GM18868 (cell line): ENCODE measurements around the gene ZNF385B.

ENCODE experiments used
- ATAC-seq: cut with Tn5 transposase; IDR thresholded peaks from one replicate; pipeline ENCODE4 v1.9.1; 2021; ENCODE audit warnings: mild to moderate bottlenecking, moderate library complexity; ENCODE audit not compliant: unreplicated experiment

Gene ZNF385B

DNA sequence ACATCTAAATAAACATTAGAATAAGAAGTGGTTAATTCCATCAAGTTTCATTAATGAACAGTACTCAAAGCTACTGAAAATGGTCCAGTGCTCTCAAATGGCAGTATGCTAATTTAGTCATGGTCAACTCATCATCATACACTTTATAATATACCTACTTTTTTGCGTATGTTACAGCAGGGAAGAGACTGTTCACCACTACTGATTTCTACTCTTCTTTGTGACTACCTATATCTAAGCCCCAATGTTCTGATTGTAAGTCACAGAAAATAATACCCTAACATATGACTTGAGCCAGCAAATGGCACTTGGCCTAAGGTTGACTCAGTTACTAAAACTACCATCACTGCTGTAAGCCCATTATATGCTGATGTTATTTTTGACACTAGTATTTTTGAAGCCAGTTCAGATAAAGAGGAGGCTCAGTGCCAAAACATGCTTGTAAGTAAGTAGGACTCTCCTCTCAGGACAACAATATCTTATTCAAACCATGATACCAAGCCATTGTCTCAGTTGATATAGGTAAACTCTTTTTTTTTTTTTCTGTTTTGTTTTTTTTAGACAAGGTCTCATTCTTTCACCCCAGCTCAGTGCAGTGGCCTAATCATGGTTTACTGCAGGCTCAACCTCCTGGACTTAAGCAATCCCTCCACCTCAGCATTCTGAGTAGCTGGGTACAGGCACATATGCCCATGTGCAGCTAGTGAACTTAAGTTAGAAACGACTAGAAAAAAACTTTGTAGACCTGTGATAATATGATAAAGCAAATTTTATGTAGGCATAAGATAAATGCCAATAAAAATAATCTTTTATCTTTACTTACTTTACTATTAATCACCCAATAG is 266.9 kb downstream of the ZNF385B start:
- ATAC-seq, result no peak

DNA sequence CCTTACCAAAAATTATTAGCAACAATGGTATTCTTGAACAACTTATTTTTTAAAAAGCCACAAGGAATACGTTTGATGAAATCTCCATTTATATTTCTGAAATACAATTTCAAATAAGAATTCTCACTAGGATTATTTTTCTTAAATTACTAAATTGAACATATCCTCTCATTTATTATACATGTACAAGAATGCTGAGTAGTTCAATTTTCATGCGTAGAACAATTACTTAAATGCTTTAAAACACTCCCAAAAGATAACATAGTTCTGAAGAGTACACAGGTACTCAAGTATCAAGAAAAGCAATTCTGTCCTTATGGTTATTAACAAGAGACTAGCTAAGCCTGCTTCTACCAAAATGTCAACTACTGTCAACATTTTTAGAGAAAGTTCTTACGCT is 268.1 kb downstream of the ZNF385B start:
- ATAC-seq, result no peak

DNA sequence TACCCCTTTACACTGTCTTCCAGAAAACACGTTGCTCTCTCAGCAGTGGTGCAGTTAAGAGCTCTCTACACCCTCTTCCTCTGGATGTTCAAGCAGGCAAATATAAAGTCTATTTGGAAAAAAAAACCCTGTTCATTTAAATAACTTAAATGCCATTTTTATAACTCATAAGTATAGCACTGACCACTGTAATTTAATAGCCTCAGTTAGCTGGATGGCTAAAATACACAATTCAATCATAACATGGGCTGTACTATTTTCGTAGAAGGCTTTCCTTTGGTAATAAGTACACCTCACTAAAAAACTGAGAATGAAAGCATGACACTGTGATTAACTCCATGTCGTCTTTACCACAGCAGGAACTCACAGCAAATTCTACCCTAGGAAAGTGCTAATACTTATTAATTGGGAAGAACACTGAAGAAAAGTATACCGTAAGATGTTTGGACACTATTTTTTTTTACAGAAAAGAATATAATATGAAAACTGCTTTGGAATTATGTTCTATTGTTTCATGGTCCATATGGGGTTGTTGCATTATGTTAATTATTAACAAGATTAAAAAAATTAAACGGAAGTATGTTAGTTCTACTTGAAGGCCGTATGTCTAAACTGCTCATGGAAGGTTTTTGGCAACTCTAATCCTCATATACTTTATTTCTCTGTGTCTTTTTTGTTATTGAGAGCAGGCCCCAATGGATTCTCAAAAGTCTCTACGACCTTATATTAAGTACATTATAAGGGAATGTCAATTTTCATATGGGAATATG is 269.1 kb downstream of the ZNF385B start:
- no peak for ATAC-seq

DNA sequence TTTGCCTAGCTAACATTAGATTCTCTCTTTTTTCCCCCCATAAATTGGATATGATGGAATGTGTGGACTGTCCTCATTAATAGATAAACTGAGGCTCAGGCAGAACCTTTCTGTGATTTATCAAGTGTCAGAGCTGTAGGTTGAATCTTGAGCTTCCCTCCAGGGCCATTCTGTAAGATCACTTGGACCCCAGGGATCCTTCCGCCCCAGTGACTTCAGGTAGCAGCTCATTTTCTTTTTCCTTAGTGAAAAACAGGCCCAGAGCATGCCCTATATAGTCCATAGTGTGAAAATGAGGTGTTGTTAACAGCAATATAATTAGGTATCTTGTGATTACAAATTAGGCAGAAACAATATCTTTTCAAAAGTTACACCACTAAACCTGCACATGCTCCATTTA is 269.7 kb downstream of the ZNF385B start:
- no peak for ATAC-seq

DNA sequence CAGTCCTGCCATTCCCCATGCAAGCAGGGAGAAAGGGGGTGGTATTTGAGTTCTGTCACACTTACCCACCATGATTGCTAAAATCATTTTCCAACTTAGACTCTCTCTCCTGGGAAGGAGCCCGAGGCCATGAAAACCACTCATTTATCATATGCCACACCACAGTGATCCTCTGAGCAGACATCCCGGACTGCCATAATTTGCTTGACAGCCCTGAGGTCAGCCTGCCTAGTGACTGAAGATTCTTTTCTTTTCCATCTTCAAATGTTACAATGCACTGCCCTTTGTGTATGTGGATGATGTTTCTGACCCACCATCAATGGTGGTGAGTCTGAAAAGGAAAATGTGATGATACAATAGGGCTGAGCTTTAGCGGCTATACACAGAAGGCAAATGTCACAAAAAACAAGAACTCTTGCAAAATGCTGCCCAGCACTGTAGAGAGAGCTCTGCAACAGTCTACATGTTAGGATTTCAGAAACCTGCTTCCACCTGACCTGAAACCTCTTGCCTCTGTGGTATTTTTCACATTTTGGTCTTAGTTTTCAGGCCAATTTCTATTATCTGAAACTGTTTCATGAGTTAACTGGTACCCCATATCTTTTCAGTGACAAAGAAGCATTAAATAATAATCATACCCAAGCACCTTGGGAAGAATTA is 272.8 kb downstream of the ZNF385B start:
- ATAC-seq, result no peak

DNA sequence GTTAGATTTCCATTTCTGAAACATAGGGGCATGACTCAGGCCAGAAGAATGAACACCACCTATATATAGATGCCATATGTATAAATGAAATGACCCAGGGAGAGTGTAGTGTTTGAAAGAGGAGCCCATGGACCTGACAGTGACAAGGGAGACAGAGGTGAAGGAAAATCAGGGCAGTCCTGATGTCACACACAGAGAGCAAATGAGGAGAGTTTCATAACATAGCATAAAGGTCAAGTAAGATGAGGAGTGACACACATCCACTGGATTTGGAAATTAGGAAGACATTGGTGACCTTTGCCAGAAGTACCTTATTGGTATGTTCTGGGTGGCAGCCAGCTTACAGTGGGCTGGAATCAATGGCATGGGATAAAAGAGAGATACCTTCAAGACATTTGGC is 276.7 kb downstream of the ZNF385B start:
- no peak for ATAC-seq

DNA sequence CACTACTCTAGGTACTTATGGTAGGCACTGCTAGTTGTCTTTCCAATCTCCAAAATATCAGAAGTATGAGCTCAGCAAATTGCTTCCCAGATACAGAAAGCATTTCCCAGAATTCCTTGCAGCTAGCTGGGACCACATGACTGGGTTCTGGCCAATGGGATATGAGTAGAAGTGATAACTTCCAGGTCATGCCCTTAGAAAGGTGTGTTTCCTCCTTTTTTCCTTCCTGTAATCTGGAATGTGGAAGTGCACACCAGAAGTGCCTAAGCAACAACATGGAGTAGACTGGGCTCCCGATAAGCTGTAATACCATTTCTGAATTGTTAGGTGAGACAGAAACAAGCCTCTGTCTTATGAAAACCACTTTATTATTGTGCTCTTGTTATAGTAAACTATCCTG is 279.8 kb downstream of the ZNF385B start:
- no peak for ATAC-seq

DNA sequence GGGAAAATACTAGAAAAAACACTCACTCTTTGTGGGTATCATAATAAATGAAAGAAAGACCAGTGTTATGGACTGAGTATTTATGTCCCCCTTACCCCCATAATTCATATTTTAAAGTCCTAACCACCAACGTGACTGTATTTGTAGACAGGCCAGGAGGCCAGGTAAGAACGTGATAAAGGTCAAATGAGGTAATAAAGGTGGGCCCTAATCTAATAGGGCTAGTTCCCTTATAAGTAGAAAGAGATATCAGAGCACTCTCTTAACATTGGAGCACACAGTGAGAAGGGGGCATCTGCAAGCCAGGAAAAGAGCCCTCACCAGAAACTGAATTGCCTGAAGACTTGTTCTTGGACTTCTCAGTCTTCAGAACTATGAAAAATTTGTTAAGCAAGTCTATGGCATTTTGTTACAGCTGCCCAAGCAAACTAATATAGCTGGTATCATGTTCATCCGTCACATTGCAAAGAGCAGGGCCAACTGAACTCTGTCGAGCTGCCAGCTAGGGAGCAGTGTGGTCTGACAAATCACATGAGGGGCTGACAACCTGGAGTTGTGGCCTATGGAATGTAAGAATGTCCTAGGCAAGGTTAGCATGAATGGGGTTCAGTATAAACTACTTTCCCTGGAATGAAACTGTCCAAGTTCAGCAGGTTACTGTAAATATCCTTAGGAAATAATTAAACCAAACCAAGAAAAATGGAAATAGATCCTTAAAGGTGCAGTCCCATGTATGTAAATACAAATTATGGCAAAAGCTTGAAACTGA is 280.9 kb downstream of the ZNF385B start:
- no peak for ATAC-seq

DNA sequence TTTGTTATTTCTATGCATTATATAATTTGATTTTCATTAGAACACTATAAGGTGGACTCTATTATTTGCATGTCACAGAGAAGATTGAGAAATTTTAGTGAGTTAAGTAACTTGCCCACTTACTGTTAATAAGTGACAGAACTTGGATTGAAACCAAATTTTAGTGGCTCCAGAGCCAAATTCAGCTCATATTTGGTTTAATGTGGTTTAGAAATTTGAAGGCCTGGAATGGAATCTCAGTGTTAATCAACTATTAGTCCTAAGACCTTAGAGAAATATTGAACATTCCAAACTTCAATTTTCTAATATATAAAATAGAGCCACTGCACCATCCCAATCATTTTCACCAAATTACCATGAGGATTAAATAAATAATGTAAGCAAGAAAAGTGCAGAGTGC is 281.6 kb downstream of the ZNF385B start:
- no peak for ATAC-seq

DNA sequence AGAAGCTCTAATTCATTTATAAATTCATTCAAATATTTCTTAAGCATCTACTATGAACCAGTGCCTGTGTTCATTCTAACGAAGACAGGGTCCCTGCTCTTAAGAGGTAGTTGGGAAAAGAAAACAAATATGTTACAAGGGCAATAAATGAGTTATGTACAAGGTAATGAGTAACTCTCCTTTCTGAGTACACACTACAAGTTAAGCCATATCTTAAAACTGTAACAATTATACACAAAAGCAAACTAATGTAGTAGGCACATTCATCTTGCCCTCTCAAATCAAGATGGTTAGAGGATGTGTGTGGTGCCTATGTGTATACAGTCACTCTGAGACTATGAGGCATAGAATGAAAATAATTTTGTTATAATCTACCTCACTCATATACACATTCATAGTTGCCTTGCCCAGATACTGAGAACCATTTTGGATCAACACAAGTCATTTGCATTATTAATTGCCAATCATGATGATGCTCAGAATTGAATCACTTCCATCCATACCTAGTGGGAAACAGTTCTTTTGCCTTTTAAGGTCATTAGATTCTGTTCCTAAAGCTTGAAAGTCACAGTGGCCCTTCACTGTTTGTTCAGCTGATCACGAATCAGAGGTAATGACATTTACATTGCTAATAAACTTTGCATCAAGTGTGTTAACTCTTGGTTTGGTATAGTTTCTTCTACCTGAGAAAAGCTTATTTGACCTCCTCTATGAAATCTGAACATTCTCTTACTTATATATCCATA is 283.1 kb downstream of the ZNF385B start:
- ATAC-seq, result no peak

DNA sequence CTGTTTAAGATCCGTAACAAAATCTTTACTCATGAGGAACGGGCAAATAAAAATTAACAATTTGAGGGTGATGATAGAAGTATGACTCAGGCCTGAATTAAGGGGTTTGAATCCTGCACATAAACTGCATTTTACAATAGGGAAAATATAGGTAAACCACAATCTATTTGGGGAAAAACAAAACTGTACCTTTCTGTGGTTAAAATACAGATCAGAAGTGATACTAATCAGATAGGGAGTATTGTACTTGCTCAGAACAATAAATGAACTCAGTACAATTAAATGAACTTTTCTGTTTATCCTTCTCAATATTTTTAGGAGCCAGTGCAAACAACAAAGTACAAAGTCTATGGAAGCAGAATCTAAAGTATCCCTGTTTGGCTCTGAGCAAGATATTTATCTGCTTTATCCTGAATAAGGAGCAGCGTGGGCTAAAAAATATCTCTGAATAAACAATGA is 287.3 kb downstream of the ZNF385B start:
- no peak for ATAC-seq

DNA sequence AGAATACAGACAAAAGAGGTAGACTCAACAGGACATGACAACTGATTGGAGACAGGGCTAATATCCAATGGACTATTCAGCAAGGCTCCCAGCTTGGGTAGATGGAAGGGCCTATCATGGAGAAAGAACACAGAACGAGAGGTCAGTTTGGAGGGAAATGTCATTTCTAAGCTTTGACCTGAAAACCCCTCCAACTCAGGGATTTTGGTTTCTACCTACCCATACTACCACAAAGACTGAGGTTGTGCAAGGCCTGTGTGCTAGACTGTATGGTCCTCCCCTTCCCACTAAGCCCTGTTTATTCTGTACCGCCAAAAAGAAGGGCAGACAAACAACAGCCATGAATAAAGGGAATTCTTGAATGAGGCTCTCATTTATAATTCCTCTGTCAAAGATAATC is 288.9 kb downstream of the ZNF385B start:
- no peak for ATAC-seq

DNA sequence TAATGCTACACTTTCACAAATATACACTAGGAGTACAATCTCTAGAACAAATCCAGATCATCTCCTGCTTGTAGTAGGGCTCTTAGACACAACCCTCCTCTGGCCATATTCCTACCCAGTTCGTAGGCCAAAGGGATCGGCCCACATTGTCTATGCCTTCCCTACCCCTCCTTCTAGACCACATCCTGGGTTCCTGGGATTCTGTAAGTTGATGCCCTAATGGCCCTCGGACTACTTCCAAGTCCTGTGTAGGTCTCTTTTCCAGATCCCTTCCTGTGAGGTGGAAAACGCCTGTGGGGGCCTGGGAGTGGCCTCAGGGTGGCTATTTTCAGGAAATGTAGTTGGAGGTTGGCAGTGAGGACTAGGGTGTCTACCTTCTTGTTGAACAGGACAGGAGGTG is 289.7 kb downstream of the ZNF385B start:
- no peak for ATAC-seq

DNA sequence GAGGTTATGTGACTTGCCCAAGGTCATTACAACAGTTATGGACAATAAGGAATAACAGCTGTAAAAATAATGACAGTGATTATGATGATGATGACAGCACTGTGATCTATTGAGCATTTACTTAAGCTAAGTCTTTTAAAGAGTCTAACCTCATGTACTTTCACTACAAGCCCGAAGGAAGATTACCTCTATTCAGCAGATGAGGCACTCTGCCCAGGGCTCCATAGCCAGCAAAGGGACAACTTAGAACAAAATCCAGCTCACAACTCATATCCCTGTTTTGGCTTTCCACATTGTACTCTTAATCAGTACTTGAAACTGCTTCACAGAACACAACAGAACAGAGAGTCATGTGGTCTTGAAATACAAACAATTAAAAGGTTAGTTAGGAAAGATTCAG is 290.2 kb downstream of the ZNF385B start:
- ATAC-seq, result no peak

DNA sequence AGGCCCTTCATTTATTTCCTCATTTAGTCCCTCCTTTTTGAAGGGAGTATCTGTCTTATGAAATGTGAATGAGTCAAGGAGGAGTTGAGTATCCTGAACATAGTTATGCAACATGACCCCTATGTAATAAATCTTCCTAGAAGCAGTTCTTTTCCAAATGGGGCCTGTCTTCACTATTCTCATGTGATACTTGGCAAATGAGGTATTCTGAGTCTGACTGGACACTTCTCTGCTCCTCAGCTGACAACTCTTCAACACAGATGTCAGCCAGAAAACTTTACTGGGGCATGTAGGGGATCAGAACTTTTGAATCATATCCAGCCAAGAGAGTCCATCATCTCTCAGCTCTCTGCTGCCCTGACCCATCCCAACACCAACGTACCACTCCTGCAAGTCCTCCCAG is 291.6 kb downstream of the ZNF385B start:
- ATAC-seq, result no peak

DNA sequence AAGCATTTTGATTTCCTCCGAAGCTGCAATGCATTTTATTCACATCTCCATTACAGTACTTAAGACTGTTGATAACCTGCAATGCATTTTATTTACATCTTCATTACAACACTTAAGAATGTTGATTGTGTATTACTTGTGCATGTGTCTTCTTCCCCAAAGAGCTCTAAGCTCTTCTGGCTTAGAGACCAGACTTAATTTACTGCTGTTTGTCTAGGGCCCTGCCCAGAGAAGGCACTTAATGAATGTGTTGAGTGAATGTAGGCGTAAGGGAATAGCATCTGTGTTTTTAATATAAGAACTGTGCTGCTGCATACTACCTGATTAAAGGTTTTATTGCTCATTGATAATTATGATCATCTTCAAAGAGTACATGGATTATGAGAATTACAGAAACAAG is 295.6 kb downstream of the ZNF385B start:
- ATAC-seq, result no peak

DNA sequence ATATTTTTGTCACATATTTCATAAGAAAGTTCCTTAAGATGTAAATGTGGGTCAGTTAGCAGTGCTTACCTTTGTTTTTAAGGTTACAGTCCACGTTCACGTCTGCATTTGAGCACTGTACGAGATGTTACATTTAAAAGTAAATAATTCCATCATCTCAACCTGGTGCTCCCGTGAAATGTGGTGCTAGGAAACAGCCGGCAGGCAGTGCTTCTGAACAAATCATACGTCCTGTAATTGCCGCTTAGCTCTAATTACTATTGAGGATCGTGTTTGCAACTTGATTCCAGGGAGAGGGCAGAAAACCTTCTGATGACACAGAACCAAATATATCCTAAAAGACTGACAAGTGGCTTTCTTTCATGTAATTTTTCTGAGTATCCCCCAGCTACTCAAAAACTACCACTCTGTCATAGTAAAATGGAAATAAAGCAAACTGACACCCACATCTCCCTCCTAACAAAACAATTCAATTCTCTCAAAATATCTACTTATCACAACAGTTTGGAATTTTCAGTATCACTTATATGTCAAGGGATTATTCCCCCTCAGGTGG is 299.0 kb downstream of the ZNF385B start:
- no peak for ATAC-seq

DNA sequence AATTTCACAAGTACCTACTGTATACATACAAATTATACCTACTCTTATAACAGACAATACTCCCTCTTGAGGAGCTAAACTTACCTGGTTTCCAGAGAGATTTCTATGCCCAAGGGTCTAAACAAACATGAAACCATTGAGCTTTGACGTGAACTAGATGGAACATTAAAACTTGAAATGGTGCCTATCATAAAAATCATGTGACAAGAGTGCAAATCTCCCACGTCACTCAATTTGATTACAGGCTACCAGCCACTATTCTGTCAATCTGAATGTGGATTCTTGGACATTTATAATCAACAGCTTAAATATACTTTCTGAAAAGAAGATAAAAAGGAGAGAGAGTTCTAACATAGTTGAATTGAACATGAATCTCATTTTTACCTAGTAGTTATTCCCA is 299.7 kb downstream of the ZNF385B start:
- no peak for ATAC-seq

DNA sequence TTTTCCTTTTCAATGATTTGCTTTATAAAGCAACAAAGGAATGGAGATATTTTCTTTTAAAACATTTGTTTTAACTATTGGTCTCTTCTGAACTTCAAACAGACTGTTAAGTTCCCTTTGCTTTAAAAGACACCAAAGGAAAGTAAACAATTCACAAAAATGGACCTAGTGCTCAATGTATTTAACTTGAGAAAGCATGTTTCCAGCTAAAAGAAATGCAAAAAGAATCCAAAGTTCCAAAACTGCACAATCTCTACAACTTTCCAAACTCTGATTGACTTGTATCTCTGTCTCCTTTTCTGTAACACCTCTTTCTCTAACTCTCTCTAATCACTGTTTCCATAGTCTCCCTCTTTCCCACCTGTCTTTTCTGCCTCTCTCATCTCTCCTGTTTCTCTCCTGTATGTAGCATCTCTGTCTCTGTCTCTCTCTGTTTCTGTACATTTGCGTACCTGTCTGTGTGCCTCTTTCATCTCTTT is 301.1 kb downstream of the ZNF385B start:
- no peak for ATAC-seq
